ENCODE results near the gene SEMA5B.

The SEMA5B gene

GRCh38 chr3:122882361-122882947 lies 145.1 kb downstream of the SEMA5B start:
- DNase-seq, result no peak

- no peak for DNase-seq
These were observed 146.9 kb downstream of the SEMA5B start for GRCh38 chr3:122880624-122881023.

- no peak for DNase-seq
These were observed 147.4 kb downstream of the SEMA5B start for GRCh38 chr3:122880173-122880572.

GRCh38 chr3:122875547-122876127 lies 151.9 kb downstream of the SEMA5B start:
- no peak for DNase-seq

GRCh38 chr3:122873741-122874515 lies 153.6 kb downstream of the SEMA5B start:
- no peak for DNase-seq

GRCh38 chr3:122868322-122868721 lies 159.2 kb downstream of the SEMA5B start:
- no peak for DNase-seq

GRCh38 chr3:122864498-122864897 lies 163.1 kb downstream of the SEMA5B start:
- no peak for DNase-seq

GRCh38 chr3:122862381-122862780 lies 165.2 kb downstream of the SEMA5B start:
- no peak for DNase-seq
